Hypothalamus (tissue), 51 donors: ENCODE measurements around the gene RPS21.

Experiments
- DNase-seq, 51 donors: peaks; one replicate each; lab custom pipeline; 2025; lab: John Stamatoyannopoulos, UW

The RPS21 gene

GRCh38 chr20:62392621-62393334 is 5.9 kb downstream of the RPS21 start:
- DNase-seq = no peak

GRCh38 chr20:62393335-62393665 is 6.4 kb downstream of the RPS21 start:
- DNase-seq = no peak

GRCh38 chr20:62393830-62394229 is 6.9 kb downstream of the RPS21 start:
- no peak for DNase-seq

GRCh38 chr20:62394248-62395245 is 7.6 kb downstream of the RPS21 start:
- no peak for DNase-seq

GRCh38 chr20:62395311-62396242 is 8.7 kb downstream of the RPS21 start:
- DNase-seq = no peak

GRCh38 chr20:62396367-62397239 is 9.7 kb downstream of the RPS21 start:
- no peak for DNase-seq

- no peak for DNase-seq
These were observed 11.4 kb downstream of the RPS21 start for GRCh38 chr20:62398120-62398821.

- peak in 1 of 51 donors; percentile 26 for DNase-seq
These were observed 13.1 kb downstream of the RPS21 start for GRCh38 chr20:62400021-62400420.

GRCh38 chr20:62400541-62400940 is 13.6 kb downstream of the RPS21 start:
- DNase-seq = no peak

- DNase-seq = no peak
These were observed 14.5 kb downstream of the RPS21 start for GRCh38 chr20:62401331-62401779.

GRCh38 chr20:62402456-62403150 is 15.7 kb downstream of the RPS21 start:
- no peak for DNase-seq

- no peak for DNase-seq
These were observed 16.4 kb downstream of the RPS21 start for GRCh38 chr20:62403331-62403730.

- no peak for DNase-seq
These were observed 17.3 kb downstream of the RPS21 start for GRCh38 chr20:62404112-62404665.

- DNase-seq = no peak
These were observed 17.8 kb downstream of the RPS21 start for GRCh38 chr20:62404761-62405107.

- peak in 29 of 51 donors; percentile 6 to 64 (median 25) for DNase-seq
These were observed 18.4 kb downstream of the RPS21 start for GRCh38 chr20:62405108-62405980.

- DNase-seq = no peak
These were observed 19.1 kb downstream of the RPS21 start for GRCh38 chr20:62405981-62406513.
